ENCODE results near the gene ASTN2.

Gene ASTN2

GRCh38 chr9:117149996-117150395 is 264.9 kb downstream of the ASTN2 start:
- DNase-seq (ENCODE audit: low read depth) = no peak
- H3K4me3 ChIP-seq (ENCODE audit: low read depth, low read length) = no peak overlapping the region

- no peak overlapping the region for H3K4me3 ChIP-seq (ENCODE audit: low read depth, low read length)
- no peak for DNase-seq (ENCODE audit: low read depth)
Measured at GRCh38 chr9:117145811-117146490, 268.9 kb downstream of the ASTN2 start.

GRCh38 chr9:117145081-117145480 is 269.8 kb downstream of the ASTN2 start:
- DNase-seq (ENCODE audit: low read depth) = no peak
- no peak overlapping the region for H3K4me3 ChIP-seq (ENCODE audit: low read depth, low read length)

GRCh38 chr9:117138231-117138630 is 276.6 kb downstream of the ASTN2 start:
- no peak overlapping the region for H3K4me3 ChIP-seq (ENCODE audit: low read depth, low read length)
- DNase-seq (ENCODE audit: low read depth) = no peak

GRCh38 chr9:117136461-117136860 is 278.4 kb downstream of the ASTN2 start:
- no peak for DNase-seq (ENCODE audit: low read depth)

GRCh38 chr9:117135501-117136098 is 279.3 kb downstream of the ASTN2 start:
- H3K4me3 ChIP-seq (ENCODE audit: low read depth, low read length) = no peak overlapping the region
- DNase-seq (ENCODE audit: low read depth) = no peak

More at GRCh38 chr9:117136461-117136860, 278.4 kb downstream of the ASTN2 start:
- H3K4me3 ChIP-seq (ENCODE audit: low read depth, low read length) = no peak overlapping the region

GRCh38 chr9:117134826-117135500 is 279.9 kb downstream of the ASTN2 start:
- no peak overlapping the region for H3K4me3 ChIP-seq (ENCODE audit: low read depth, low read length)
- DNase-seq (ENCODE audit: low read depth) = no peak

- H3K4me3 ChIP-seq (ENCODE audit: low read depth, low read length) = no peak overlapping the region
- DNase-seq (ENCODE audit: low read depth) = no peak
Measured at GRCh38 chr9:117126871-117127270, 288.0 kb downstream of the ASTN2 start.

- no peak for DNase-seq (ENCODE audit: low read depth)
- no peak overlapping the region for H3K4me3 ChIP-seq (ENCODE audit: low read depth, low read length)
Measured at GRCh38 chr9:117125531-117125930, 289.3 kb downstream of the ASTN2 start.

GRCh38 chr9:117123729-117124128 is 291.1 kb downstream of the ASTN2 start:
- DNase-seq (ENCODE audit: low read depth) = no peak
- no peak overlapping the region for H3K4me3 ChIP-seq (ENCODE audit: low read depth, low read length)

GRCh38 chr9:117122953-117123352 is 291.9 kb downstream of the ASTN2 start:
- DNase-seq (ENCODE audit: low read depth) = no peak
- no peak overlapping the region for H3K4me3 ChIP-seq (ENCODE audit: low read depth, low read length)

- H3K4me3 ChIP-seq (ENCODE audit: low read depth, low read length) = no peak overlapping the region
- DNase-seq (ENCODE audit: low read depth) = no peak
Measured at GRCh38 chr9:117122102-117122501, 292.8 kb downstream of the ASTN2 start.

- DNase-seq (ENCODE audit: low read depth) = peak; percentile 13
- H3K4me3 ChIP-seq (ENCODE audit: low read depth, low read length) = no peak overlapping the region
Measured at GRCh38 chr9:117121316-117121715, 293.5 kb downstream of the ASTN2 start.

GRCh38 chr9:117120061-117120460 is 294.8 kb downstream of the ASTN2 start:
- no peak for DNase-seq (ENCODE audit: low read depth)
- no peak overlapping the region for H3K4me3 ChIP-seq (ENCODE audit: low read depth, low read length)

- no peak overlapping the region for H3K4me3 ChIP-seq (ENCODE audit: low read depth, low read length)
- DNase-seq (ENCODE audit: low read depth) = no peak
Measured at GRCh38 chr9:117116084-117116483, 298.8 kb downstream of the ASTN2 start.

GRCh38 chr9:117114768-117115167 is 300.1 kb downstream of the ASTN2 start:
- no peak overlapping the region for H3K4me3 ChIP-seq (ENCODE audit: low read depth, low read length)
- DNase-seq (ENCODE audit: low read depth) = no peak

GRCh38 chr9:117104716-117105495 is 310.0 kb downstream of the ASTN2 start:
- H3K4me3 ChIP-seq (ENCODE audit: low read depth, low read length) = no peak overlapping the region
- no peak for DNase-seq (ENCODE audit: low read depth)

GRCh38 chr9:117104206-117104605 is 310.7 kb downstream of the ASTN2 start:
- no peak for DNase-seq (ENCODE audit: low read depth)
- no peak overlapping the region for H3K4me3 ChIP-seq (ENCODE audit: low read depth, low read length)

GRCh38 chr9:117103438-117104110 is 311.3 kb downstream of the ASTN2 start:
- no peak overlapping the region for H3K4me3 ChIP-seq (ENCODE audit: low read depth, low read length)
- no peak for DNase-seq (ENCODE audit: low read depth)

GRCh38 chr9:117101008-117101407 is 313.8 kb downstream of the ASTN2 start:
- DNase-seq (ENCODE audit: low read depth) = no peak
- H3K4me3 ChIP-seq (ENCODE audit: low read depth, low read length) = no peak overlapping the region
